NOMO-1 treated with dmso at 0.1 percent for 144 hours (cell line): Measurements from ENCODE around the gene GOLGA3.
"Not testable (repeated sequence)": the region's sequence is repeated elsewhere in the genome, so short reads cannot be mapped to it uniquely, and the experiment has no call there.

ENCODE experiments used
- DNase-seq: peaks from one replicate; lab custom pipeline; 2025; ENCODE audit not compliant: unreplicated experiment; lab: John Stamatoyannopoulos, UW

The GOLGA3 gene, protein sequence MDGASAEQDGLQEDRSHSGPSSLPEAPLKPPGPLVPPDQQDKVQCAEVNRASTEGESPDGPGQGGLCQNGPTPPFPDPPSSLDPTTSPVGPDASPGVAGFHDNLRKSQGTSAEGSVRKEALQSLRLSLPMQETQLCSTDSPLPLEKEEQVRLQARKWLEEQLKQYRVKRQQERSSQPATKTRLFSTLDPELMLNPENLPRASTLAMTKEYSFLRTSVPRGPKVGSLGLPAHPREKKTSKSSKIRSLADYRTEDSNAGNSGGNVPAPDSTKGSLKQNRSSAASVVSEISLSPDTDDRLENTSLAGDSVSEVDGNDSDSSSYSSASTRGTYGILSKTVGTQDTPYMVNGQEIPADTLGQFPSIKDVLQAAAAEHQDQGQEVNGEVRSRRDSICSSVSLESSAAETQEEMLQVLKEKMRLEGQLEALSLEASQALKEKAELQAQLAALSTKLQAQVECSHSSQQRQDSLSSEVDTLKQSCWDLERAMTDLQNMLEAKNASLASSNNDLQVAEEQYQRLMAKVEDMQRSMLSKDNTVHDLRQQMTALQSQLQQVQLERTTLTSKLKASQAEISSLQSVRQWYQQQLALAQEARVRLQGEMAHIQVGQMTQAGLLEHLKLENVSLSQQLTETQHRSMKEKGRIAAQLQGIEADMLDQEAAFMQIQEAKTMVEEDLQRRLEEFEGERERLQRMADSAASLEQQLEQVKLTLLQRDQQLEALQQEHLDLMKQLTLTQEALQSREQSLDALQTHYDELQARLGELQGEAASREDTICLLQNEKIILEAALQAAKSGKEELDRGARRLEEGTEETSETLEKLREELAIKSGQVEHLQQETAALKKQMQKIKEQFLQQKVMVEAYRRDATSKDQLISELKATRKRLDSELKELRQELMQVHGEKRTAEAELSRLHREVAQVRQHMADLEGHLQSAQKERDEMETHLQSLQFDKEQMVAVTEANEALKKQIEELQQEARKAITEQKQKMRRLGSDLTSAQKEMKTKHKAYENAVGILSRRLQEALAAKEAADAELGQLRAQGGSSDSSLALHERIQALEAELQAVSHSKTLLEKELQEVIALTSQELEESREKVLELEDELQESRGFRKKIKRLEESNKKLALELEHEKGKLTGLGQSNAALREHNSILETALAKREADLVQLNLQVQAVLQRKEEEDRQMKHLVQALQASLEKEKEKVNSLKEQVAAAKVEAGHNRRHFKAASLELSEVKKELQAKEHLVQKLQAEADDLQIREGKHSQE (N-terminal part only)

DNA sequence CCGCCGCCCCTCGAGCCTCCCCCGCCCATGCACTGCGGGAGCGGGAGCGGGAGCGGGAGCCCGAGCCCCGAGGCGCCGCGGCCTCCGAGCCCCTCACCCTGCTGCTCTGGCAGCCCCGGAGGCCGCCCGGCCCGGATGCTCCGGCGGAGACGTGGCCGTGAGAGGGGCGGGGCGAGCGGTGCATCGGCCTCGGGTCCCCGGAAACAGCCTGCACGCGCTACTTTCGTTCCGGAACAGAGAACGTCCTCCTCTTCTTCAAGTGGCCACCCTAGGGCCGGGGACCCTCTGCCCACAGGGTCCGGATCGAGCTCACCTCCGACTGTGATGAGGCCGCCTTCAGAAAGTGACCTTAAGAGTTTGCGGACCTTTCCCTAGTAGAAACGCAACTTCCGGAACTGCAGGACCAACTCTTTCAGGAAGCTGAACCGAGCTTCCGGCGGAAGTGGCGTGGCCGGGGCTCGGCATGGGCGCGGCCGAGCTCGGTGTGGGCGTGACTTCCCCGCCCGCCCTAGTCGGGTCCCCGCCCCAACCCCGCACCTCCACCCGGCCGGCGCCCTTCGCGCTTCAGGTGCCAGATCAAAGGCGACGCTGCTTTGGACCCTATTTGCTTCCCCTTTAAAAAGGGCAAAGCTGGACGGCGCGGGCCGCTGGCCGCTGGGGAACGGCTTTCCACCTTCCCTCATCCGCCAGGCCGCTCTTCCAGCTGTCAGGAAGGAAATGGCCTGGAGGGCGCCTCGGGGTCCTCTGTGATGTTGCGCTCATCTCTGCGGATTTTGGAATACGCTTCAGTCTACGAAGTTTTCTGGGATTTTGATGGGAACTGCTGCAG, at the start of gene GOLGA3:
Gene GOLGA3, minus strand, starts transcription at position 164 of the 829 bp plus-strand sequence. CDS start 6,741 bp downstream, outside the sequence.
- DNase-seq: peak; percentile 80

DNA sequence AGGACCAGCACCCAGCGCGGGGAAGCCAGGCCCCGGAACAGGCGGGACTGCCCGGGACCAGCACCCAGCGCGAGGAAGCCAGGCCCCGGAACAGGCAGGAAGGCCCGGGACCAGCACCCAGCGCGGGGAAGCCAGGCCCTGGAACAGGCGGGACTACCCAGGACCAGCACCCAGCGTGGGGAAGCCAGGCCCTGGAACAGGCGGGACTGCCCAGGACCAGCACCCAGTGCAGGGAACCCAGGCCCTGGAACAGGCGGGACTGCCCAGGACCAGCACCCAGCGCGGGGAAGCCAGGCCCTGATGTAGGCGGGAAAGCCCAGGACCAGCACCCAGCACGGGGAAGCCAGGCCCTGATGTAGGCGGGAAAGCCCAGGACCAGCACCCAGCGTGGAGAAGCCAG, 46.0 kb upstream of the GOLGA3 start:
- DNase-seq: not testable (repeated sequence)

DNA sequence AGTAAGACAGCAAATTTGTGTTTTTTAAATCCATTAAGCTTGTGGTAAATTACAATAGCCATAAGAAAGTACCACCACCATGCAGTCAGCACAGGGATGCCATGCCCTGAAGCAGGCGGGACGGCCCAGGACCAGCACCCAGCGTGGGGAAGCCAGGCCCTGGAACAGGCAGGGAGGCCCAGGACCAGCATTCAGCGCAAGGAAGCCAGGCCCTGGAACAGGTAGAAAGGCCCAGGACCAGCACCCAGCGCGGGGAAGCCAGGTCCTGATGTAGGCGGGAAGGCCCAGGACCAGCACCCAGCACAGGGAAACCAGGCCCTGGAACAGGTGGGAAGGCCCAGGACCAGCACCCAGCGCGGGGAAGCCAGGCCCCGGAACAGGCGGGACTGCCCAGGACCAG, 45.5 kb upstream of the GOLGA3 start:
- no peak for DNase-seq

DNA sequence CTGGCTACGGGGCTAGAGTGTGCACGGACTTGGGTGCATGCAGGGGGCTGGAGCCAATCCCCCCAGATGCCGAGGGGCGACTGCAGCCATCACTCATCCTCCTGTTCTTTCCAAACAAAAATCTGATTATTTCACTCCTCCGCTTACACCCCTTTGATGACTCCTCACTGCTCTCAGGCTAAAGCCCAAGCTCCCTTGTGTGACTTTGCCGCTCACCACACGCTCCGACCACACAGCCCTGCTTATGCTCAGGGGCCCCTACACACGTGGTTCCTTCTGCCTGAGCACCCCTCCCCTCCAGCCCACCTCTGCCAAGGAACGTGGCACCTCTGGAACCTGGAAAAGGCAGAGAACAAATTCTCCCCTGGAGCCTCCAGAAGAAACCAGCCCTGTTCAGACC, 45.1 kb upstream of the GOLGA3 start:
- DNase-seq: no peak

DNA sequence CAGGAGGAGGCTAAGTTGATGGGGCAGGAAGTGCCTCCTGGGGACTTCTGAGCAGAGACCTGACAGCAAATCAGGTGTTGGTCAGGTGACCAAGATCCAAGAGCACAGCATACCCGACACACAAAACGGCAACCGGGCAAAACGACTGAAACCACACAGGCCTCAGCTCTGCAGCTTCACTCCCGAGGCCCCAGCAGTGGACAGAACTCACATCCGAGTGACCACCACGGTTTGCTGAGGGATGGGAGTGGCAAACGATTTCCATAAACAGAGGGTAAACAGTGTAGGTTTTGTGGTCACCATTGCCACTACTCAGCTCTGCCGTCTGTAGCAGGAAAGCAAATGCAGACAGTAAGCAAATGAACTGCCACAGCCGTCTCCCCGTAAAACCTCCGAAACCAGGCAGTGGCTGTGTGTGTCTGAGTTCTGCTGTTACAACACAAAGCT, 44.3 kb upstream of the GOLGA3 start:
- DNase-seq: no peak

DNA sequence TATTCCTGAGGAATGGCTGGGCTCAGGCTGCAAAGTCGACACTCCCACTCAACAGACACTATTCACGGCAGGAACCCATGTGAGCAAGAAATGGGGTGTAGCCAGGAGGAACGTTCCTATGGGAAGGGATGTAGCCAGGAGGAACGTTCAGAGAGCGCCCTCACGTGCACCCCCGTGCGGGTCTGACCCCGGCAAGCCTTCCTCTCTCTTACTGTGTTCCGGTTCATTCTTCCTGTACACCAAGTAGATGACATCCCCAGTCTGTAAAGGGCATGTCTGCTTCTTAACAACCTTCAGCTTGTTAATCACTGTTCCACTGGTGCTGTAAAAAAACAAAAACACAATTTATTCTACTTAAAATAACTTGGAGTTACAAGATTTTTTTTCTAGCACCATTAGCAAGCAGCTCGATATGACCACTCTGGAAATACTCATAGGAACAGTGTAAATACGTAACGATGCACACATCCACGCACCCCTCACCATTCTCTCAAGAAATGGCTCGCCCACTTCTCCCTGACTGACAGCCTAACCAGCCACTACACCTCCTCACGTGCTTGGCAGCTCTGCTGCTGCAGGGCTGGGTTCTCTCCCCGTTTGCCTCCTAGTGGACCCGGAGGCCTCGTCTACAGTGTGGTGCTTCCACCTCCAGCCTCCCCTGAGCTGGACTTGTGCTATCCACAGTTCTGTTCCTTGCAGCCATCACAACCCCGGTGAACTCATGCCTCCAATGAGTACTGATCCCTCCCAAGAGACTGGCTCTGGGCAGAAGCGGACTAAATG, 43.6 kb upstream of the GOLGA3 start:
- no peak for DNase-seq

DNA sequence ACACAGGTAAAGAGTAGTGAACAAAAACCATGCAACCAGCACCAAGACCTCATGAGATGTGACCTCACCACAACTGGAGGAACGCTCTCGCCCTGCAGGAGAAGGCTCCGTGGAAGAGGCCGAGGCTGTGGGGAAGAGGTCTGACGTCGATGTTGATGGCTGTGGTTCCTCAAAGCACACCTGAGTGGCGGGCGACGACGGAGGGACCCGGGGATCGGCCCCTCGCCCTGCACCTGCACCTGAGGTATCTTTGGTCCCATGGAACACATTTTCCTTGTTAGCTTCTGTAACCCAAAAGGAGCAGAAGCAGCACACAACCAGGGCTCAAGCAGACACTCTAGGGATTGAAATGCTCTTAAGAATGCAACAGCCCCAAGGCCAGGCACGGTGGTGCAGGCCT, 40.9 kb upstream of the GOLGA3 start:
- no peak for DNase-seq

DNA sequence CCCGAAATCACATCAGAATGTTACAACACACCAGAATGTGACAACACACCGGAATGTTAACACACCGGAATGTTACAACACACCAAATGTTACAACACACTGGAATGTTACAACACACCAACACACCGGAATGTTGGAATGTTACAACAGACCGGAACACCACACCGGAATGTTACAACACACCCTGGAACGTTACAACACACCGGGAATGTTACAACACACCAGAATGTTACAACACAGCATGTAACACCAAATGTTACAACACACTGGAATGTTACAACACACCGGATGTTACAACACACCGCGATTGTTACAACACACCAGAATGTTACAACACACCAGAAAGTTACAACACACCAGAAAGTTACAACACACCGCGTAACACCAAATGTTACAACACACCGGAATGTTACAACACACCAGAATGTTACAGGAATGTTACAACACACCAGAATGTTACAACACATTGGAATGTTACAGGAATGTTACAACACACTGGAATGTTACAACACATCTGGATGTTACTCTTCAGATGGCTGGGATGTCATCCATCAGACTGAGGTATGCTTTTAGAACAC, 37.7 kb upstream of the GOLGA3 start:
- no peak for DNase-seq

DNA sequence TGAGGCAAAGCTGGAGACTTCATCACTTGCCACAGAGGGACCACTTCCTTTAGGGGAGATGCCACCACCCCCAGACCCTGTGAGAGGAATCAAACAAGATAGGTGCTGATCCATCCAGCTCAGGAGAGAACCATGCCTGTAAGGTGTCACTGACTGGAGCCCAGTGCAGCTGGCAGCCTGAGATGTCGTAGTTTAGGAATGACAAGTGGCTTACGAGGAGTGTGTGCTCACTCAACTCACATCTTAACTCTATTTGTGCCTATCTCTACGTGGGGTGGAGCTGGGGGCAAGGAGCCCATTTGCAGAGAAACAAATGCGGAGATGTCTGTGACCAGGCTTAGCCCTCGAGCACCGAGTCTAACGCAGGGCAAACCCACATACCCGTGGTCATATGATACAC, 32.9 kb upstream of the GOLGA3 start:
- no peak for DNase-seq

DNA sequence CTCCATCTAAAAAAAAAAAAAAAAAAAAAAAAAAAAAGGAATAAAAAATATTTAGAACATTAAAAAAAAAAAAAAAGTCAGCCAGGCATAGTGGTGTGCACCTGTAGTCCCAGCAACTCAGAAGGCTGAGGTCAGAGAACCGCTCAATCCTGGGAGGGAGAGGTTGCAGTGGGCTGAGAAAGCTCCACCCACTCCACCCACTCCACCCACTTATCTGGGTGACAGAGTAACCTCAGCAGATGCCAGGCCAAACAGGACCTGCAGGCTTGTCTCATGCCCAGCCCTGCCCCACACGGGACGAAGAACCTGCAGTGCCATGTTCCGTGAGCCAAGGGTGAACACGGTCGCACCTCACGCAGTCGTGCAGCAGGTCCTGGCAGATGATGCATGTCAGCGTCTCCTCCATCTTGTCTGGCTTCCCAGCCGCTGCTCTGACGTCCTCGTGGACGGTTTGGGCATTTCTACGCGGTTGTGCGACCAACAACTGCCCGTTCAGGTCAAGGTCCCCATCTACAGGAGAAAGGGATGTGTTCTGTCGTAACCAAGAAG, 30.1 kb upstream of the GOLGA3 start:
- DNase-seq: no peak

DNA sequence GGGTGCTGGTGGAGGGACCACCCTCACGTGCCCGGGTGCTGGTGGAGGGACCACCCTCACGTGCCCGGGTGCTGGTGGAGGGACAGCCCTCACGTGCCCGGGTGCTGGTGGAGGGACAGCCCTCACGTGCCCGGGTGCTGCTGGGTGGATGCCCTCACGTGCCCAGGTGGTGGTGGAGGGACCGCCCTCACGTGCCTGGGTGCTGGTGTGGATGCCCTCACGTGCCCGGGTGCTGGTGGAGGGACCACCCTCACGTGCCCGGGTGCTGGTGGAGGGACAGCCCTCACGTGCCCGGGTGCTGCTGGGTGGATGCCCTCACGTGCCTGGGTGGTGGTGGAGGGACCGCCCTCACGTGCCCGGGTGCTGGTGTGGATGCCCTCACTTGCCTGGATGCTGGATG, 28.4 kb upstream of the GOLGA3 start:
- not testable (repeated sequence) for DNase-seq

DNA sequence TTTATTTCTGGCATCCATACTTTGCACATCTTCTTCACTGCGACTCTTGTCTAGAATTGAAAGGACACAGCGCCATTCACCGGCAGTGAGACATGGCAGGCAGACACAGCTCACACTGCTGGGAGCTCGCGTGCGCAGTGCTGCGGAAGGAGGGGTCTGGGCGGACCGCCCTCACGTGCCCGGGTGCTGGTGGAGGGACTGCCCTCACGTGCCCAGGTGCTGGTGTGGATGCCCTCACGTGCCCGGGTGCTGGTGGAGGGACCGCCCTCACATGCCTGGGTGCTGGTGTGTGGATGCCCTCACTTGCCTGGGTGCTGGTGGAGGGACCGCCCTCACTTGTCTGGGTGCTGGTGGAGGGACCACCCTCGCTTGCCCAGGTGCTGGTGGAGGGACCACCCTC, 27.9 kb upstream of the GOLGA3 start:
- no peak for DNase-seq

DNA sequence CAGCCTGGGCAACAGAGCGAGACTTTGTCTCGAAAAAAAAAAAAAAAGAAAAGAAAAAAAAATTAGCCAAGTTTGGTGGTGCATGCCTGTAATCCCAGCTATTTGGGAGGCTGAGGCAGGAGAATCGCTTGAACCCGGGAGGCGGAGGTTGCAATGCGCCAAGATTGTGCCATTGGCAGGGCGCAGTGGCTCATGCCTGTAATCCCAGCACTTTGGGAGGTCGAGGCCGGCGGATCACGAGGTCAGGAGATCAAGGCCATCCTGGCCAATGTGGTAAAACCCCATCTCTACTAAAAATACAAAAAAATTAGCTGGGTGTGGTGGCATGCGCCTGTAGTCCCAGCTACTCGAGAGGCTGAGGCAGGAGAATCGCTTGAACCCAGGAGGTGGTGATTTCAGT, 26.5 kb upstream of the GOLGA3 start:
- DNase-seq: not testable (repeated sequence)

DNA sequence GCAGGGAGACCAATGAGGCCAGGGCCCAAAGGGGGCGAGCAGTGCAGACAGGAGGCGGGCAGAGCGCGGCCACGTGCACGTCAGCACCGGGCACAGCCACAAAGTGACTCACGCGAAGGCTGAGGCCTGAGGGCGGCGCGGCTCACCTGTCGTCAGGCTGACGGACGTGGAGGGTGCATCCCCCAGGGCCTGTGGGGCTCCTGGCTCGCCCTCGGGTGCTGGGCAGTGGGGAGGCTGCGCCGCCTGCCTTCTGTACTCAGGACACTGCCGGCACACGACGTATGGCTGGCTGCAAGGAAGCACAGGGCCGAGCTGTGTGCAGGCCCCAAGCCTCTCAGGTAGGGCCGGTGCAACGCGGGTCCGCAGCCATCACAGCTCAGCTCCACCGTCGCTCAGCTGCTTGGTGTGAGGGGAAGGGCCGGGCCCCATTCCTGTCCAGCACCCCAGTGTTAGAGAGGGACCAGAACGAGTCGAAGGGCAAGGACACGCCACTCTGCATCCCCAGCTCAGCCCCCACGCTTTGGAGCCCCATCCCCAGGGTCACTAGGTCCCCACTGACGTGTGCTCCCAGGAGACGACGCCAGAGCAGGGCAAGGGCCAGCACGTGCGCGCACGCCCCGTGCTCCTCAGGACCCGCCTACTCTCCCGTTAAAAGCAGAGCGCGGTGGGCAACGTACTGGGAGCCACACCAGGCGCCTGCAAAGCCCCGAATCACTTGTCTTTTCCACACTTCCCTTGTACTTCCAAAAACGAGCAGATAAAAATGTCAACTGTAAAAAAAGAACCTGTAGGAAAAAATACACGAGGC, 24.8 kb upstream of the GOLGA3 start:
- DNase-seq: no peak

DNA sequence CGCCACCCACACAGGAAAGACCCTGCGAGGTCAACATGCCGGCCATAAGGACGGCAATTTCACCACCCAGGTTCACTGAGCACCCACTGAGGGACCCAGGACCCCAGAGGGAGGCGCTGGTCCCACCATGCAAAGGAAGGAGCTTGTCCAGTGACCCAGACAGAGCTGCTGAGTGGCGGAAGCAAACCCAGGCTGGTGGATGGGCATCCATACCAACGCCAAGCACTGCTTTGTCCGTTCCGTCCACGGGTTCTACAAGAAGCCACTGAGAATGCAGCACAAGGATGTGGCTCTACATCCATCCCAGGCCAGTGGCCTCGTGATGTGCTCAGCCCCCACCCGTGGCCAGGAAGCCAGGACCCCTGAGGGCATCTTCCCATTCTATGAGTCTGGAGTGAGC, 23.8 kb upstream of the GOLGA3 start:
- DNase-seq: no peak

DNA sequence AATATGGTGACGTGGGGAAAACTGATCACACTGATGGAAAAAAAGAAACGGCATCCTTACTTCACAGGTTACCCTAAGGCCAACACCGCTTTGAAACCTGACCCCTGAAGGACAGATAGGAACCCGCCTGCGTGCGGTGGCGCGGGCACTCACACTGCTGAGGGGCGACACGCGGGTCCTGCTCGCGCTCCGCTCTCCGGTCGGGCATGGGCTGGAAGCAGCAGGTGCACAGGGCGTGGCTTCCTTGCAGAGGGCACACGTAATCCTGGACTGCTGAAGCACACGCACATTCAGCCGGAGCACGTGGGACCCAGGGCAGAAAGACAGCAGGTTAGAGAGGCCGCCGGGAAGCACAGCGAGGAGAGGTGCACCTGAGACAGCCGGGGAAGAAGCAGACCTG, 22.8 kb upstream of the GOLGA3 start:
- DNase-seq: no peak

DNA sequence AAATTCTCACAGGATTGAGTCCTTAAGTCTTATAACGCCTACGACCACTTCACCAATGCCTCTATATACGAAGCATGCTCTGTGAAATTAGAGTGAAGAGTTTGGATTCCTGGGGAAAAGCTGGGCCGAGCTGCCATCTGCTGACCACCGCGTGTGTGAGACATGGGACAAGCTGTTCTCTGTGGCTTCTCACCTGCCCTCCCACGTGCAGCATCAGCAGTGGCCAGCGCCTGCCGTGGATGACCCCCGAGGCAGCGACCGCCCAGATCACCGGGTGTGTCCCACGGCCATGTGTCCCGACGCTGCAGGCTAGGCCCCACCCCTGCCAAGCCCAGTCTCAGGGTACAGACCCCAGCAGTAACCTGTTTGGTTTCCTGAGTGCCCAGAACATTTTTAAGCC, 21.6 kb upstream of the GOLGA3 start:
- no peak for DNase-seq

DNA sequence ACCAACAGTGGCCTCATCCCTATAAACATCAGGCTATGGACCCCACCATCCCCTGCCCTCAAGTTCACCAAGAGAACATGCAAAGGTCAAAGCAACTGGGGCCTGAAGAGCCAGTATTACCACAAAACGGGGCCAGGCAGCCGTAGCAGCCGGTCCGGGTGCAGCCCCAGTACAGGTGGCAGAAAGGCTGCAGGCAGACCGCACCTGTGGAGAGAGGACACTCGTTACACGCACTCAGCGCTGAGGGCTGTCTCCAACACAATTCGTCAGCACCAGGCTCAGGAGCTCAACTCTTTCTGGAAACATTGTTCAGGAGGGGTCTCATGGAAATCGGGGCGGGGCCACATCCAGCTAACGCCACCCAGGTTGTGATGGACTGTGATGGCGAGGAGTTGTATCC, 19.9 kb upstream of the GOLGA3 start:
- no peak for DNase-seq
